Measurements from ENCODE around the gene CRTAP.
"Not testable (repeated sequence)": the region's sequence is repeated elsewhere in the genome, so short reads cannot be mapped to it uniquely, and the experiment has no call there.

CRTAP gene

DNA sequence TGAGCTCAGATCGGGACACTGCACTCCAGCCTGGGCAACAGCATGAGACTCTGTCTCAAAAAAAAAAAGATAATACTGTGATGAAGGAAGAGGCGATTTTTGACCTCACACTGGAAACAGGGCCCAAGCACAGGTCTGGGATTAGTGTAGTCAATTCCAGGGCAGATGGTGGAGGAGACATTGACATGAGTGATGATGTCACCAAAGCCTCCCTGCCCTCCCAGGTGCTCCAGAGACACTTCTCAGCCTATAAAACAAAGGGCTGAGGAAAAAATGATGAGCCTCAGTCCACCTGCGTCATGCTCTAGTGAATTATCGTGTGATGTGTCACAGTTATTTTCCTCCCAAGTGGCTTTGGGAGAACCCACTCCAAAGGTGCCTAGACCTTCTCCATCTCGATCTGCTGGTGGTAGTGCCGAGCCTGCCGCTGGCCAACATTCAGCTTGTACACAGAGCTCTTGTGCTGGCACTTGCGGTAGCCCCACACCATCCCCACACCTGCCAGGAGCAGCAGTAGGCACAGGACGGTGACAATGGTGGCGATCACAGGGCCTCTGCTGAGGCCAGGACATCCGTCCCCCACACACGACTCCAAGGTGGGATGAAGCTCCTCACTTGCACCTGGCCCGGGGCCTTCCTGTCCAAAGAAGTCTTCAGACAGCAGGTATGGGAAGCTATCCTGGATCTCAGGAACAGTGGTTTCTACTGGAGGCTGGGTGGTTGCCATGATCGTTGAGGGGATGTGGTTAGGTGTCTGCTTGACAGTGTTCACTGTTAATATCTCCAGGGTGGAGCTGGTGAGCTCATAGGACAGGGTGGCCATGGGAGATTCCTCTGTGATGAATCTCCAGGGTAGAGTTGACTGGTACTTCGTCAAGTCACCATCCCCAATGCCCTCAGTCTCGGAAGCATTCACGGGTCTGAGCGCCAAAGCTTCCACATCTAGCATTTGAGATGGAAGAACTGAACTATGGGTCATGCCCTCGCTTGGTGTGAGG lies 38.8 kb downstream of the CRTAP start:
- Histone ChIP-seq H3K27ac (ENCODE audit: insufficient read depth, low read depth, low read length, poor library complexity, severe bottlenecking) (no peak overlapping the region), H3K4me1 (ENCODE audit: control insufficient read depth, insufficient read depth, low read length) (no peaks in the 10 kb centered on the region), H3K36me3 (ENCODE audit: control insufficient read depth, insufficient read depth, low read length) (no peaks in the 10 kb centered on the region), H3K9me3 (ENCODE audit: control insufficient read depth, low read length) (no peaks in the 10 kb centered on the region), H3K27me3 (ENCODE audit: control insufficient read depth, insufficient read depth, low read length, poor library complexity, severe bottlenecking) (no peaks in the 10 kb centered on the region), H3K4me3 (ENCODE audit: insufficient read depth, low read depth, low read length) (no peak overlapping the region)
- 89% methylated on average over 19 of the region's 19 CpGs for WGBS, 2 experiments

- no peaks in the 10 kb centered on the region for H3K9me3 ChIP-seq (ENCODE audit: control insufficient read depth, low read length)
- 68 to 71% methylated on average over 4 of the region's 4 CpGs for WGBS, 2 experiments
Measured at GRCh38 chr3:33153782-33154181, 40.0 kb downstream of the CRTAP start.

GRCh38 chr3:33155301-33155700 lies 41.5 kb downstream of the CRTAP start:
- H3K27me3 ChIP-seq (ENCODE audit: control insufficient read depth, insufficient read depth, low read length, poor library complexity, severe bottlenecking), result no peaks in the 10 kb centered on the region
- H3K27ac ChIP-seq (ENCODE audit: insufficient read depth, low read depth, low read length, poor library complexity, severe bottlenecking), result no peak overlapping the region
- no peaks in the 10 kb centered on the region for H3K36me3 ChIP-seq (ENCODE audit: control insufficient read depth, insufficient read depth, low read length)
- no peak overlapping the region for H3K4me3 ChIP-seq (ENCODE audit: insufficient read depth, low read depth, low read length)
- no peaks in the 10 kb centered on the region for H3K9me3 ChIP-seq (ENCODE audit: control insufficient read depth, low read length)
- no peaks in the 10 kb centered on the region for H3K4me1 ChIP-seq (ENCODE audit: control insufficient read depth, insufficient read depth, low read length)
- WGBS, 2 experiments, result 80 to 89% methylated on average over 1 to 3 of the region's 3 CpGs

More at GRCh38 chr3:33153782-33154181, 40.0 kb downstream of the CRTAP start:
- Histone ChIP-seq H3K36me3 (ENCODE audit: control insufficient read depth, insufficient read depth, low read length) (no peaks in the 10 kb centered on the region), H3K4me1 (ENCODE audit: control insufficient read depth, insufficient read depth, low read length) (no peaks in the 10 kb centered on the region), H3K27me3 (ENCODE audit: control insufficient read depth, insufficient read depth, low read length, poor library complexity, severe bottlenecking) (no peaks in the 10 kb centered on the region), H3K4me3 (ENCODE audit: insufficient read depth, low read depth, low read length) (no peak overlapping the region), H3K27ac (ENCODE audit: insufficient read depth, low read depth, low read length, poor library complexity, severe bottlenecking) (no peak overlapping the region)

GRCh38 chr3:33159234-33159633 lies 45.4 kb downstream of the CRTAP start:
- WGBS, 2 experiments, result 96% methylated on average over 4 of the region's 4 CpGs
- H3K36me3 ChIP-seq (ENCODE audit: control insufficient read depth, insufficient read depth, low read length), result no peaks in the 10 kb centered on the region

DNA sequence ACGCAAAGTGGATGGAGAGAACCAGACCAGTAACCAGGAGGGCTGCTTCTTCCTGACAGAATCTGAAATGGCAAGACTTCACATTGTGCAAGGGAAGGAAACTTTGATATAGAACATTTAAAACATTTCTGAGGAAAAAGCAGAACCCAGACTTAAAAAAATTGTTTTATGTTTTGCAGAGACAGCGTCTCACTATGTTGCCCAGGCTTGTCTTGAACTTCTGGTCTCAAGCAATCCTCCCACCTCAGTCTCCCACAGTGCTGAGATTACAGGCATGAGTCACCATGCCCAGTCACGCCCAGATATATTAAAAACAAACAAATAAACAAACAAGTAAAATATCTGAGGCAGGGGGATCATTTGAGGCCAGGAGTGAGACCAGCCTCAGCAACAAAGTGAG lies 46.2 kb downstream of the CRTAP start:
- H3K27me3 ChIP-seq (ENCODE audit: control insufficient read depth, insufficient read depth, low read length, poor library complexity, severe bottlenecking), result no peaks in the 10 kb centered on the region
- no peaks in the 10 kb centered on the region for H3K9me3 ChIP-seq (ENCODE audit: control insufficient read depth, low read length)
- no peak overlapping the region for H3K4me3 ChIP-seq (ENCODE audit: insufficient read depth, low read depth, low read length)
- WGBS, 2 experiments, result 95 to 97% methylated on average over 3 of the region's 3 CpGs
- no peaks in the 10 kb centered on the region for H3K4me1 ChIP-seq (ENCODE audit: control insufficient read depth, insufficient read depth, low read length)
- no peak overlapping the region for H3K27ac ChIP-seq (ENCODE audit: insufficient read depth, low read depth, low read length, poor library complexity, severe bottlenecking)
- H3K36me3 ChIP-seq (ENCODE audit: control insufficient read depth, insufficient read depth, low read length), result no peaks in the 10 kb centered on the region

More at GRCh38 chr3:33159234-33159633, 45.4 kb downstream of the CRTAP start:
- no peak overlapping the region for H3K4me3 ChIP-seq (ENCODE audit: insufficient read depth, low read depth, low read length)
- no peaks in the 10 kb centered on the region for H3K4me1 ChIP-seq (ENCODE audit: control insufficient read depth, insufficient read depth, low read length)
- no peaks in the 10 kb centered on the region for H3K9me3 ChIP-seq (ENCODE audit: control insufficient read depth, low read length)
- no peaks in the 10 kb centered on the region for H3K27me3 ChIP-seq (ENCODE audit: control insufficient read depth, insufficient read depth, low read length, poor library complexity, severe bottlenecking)
- H3K27ac ChIP-seq (ENCODE audit: insufficient read depth, low read depth, low read length, poor library complexity, severe bottlenecking), result no peak overlapping the region

DNA sequence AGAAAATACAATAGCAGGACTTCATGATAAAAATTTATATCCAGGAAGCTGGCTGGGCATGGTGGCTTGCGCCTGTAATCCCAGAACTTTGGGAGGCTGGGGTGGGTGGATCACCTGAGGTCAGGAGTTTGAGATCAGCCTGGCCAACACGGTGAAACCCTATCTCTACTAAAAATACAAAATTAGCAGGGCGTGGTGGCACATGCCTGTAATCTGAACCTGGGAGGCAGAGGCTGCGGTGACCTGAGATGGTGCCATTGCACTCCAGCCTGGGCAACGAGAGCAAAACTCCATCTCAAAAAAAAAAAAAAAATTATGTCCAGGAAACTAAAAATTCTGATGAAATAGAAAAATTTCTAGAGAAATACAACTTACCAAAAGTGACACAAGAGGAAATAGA lies 48.8 kb downstream of the CRTAP start:
- H3K9me3 ChIP-seq (ENCODE audit: control insufficient read depth, low read length); H3K36me3 ChIP-seq (ENCODE audit: control insufficient read depth, insufficient read depth, low read length); H3K27ac ChIP-seq (ENCODE audit: insufficient read depth, low read depth, low read length, poor library complexity, severe bottlenecking); H3K27me3 ChIP-seq (ENCODE audit: control insufficient read depth, insufficient read depth, low read length, poor library complexity, severe bottlenecking); H3K4me1 ChIP-seq (ENCODE audit: control insufficient read depth, insufficient read depth, low read length); H3K4me3 ChIP-seq (ENCODE audit: insufficient read depth, low read depth, low read length): not testable (repeated sequence)
- 81 to 89% methylated on average over 4 of the region's 5 CpGs for WGBS, 2 experiments

DNA sequence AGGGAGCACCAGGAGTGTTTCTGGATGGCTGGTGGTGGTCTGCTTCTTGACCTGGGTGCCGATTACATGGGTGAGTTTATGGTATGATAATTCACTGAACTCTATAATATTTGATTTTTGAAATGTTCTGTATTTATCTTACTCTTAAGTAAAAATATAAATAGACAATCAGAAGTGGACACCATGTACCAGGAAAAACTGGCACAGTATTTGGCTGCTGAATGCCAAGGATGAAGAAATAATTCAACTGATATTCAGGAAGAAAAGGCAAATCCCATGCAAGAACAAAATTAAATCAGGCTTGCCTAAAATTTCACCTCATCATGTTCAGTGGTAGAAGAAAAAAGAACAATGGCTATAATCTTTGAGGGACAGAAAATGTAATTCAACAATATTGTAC lies 51.6 kb downstream of the CRTAP start:
- Histone ChIP-seq H3K4me1 (ENCODE audit: control insufficient read depth, insufficient read depth, low read length) (no peaks in the 10 kb centered on the region), H3K27ac (ENCODE audit: insufficient read depth, low read depth, low read length, poor library complexity, severe bottlenecking) (no peak overlapping the region), H3K9me3 (ENCODE audit: control insufficient read depth, low read length) (no peaks in the 10 kb centered on the region), H3K36me3 (ENCODE audit: control insufficient read depth, insufficient read depth, low read length) (no peaks in the 10 kb centered on the region), H3K27me3 (ENCODE audit: control insufficient read depth, insufficient read depth, low read length, poor library complexity, severe bottlenecking) (no peaks in the 10 kb centered on the region), H3K4me3 (ENCODE audit: insufficient read depth, low read depth, low read length) (no peak overlapping the region)
- 83% methylated on average over 1 of the region's 1 CpG; no CpG with 5 or more reads in 1 of the 2 experiments for WGBS, 2 experiments

- 98 to 100% methylated on average over 2 of the region's 2 CpGs for WGBS, 2 experiments
Measured at GRCh38 chr3:33166095-33166494, 52.3 kb downstream of the CRTAP start.

DNA sequence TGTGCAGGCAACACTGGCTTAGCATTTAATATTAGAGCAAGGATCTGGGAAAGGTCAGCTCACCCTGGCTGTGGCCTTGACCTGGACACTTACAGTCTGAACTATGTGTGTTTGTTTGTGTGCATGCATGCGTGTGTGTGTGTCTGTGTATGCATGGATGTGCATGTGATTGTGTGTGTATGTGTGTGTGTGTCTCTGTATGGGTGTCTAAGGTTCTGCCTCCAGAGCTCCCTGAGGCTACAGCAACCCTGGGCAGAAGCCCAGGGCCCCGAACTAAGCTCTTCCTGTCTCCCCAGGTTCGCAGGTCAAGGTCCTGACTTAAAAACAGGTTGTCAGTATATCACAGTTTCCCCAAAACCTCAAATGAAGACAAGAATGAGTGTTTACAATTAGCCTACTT lies 53.5 kb downstream of the CRTAP start:
- no peak overlapping the region for H3K27ac ChIP-seq (ENCODE audit: insufficient read depth, low read depth, low read length, poor library complexity, severe bottlenecking)
- WGBS, 2 experiments, result 93 to 95% methylated on average over 3 of the region's 3 CpGs

More at GRCh38 chr3:33166095-33166494, 52.3 kb downstream of the CRTAP start:
- Histone ChIP-seq H3K36me3 (ENCODE audit: control insufficient read depth, insufficient read depth, low read length) (no peaks in the 10 kb centered on the region), H3K27ac (ENCODE audit: insufficient read depth, low read depth, low read length, poor library complexity, severe bottlenecking) (no peak overlapping the region), H3K27me3 (ENCODE audit: control insufficient read depth, insufficient read depth, low read length, poor library complexity, severe bottlenecking) (no peaks in the 10 kb centered on the region), H3K4me1 (ENCODE audit: control insufficient read depth, insufficient read depth, low read length) (no peaks in the 10 kb centered on the region), H3K9me3 (ENCODE audit: control insufficient read depth, low read length) (no peaks in the 10 kb centered on the region), H3K4me3 (ENCODE audit: insufficient read depth, low read depth, low read length) (no peak overlapping the region)

GRCh38 chr3:33167716-33168336 lies 54.0 kb downstream of the CRTAP start:
- H3K4me3 ChIP-seq (ENCODE audit: insufficient read depth, low read depth, low read length), result no peak overlapping the region
- H3K4me1 ChIP-seq (ENCODE audit: control insufficient read depth, insufficient read depth, low read length), result no peaks in the 10 kb centered on the region
- no peaks in the 10 kb centered on the region for H3K9me3 ChIP-seq (ENCODE audit: control insufficient read depth, low read length)
- no peak overlapping the region for H3K27ac ChIP-seq (ENCODE audit: insufficient read depth, low read depth, low read length, poor library complexity, severe bottlenecking)
- H3K36me3 ChIP-seq (ENCODE audit: control insufficient read depth, insufficient read depth, low read length), result no peaks in the 10 kb centered on the region
- no peaks in the 10 kb centered on the region for H3K27me3 ChIP-seq (ENCODE audit: control insufficient read depth, insufficient read depth, low read length, poor library complexity, severe bottlenecking)
- 71 to 72% methylated on average over 3 of the region's 3 CpGs for WGBS, 2 experiments

More for the DNA sequence above, 53.5 kb downstream of the CRTAP start:
- Histone ChIP-seq H3K27me3 (ENCODE audit: control insufficient read depth, insufficient read depth, low read length, poor library complexity, severe bottlenecking) (no peaks in the 10 kb centered on the region), H3K36me3 (ENCODE audit: control insufficient read depth, insufficient read depth, low read length) (no peaks in the 10 kb centered on the region), H3K9me3 (ENCODE audit: control insufficient read depth, low read length) (no peaks in the 10 kb centered on the region), H3K4me3 (ENCODE audit: insufficient read depth, low read depth, low read length) (no peak overlapping the region), H3K4me1 (ENCODE audit: control insufficient read depth, insufficient read depth, low read length) (no peaks in the 10 kb centered on the region)
